Right renal cortex interstitium (tissue), 3 donors: Measurements from ENCODE around the gene HAPLN2. TPM values are rescaled to one million over a fixed set of nuclear protein-coding genes. Genes with fewer than 3 reads are reported as not detected.

Experiments
- polyA plus RNA-seq, 3 donors: library from polyadenylated mRNA; unstranded; fragments of 120-200 nt; gene quantifications; one replicate each; pipeline ENCODE4 v1.2.1, GENCODE V29; 2013; ENCODE audit not compliant: insufficient read length in 3 of 3

The HAPLN2 gene
- polyA plus RNA-seq, 3 donors: 0.13 to 0.32 TPM; not detected in 1

Other genes starting within 250 kb of the HAPLN2 start
- gene MEF2D, start 118.6 kb upstream of the HAPLN2 start, polyA plus RNA-seq: 10 to 100 TPM; 18.4 to 21.2 (median 19.6) TPM
- gene IQGAP3, start 46.9 kb upstream of the HAPLN2 start, polyA plus RNA-seq: 10 to 100 TPM in 2 of 3 donors, 1 to 10 TPM in 1; 9.7 to 11.7 (median 11.3) TPM
- 1 to 10 TPM in 1 of 3 donors, under 1 TPM in 2; 0.78 to 1.2 (median 0.99) TPM for gene TTC24, start 39.7 kb upstream of the HAPLN2 start, polyA plus RNA-seq
- 10 to 100 TPM; 75.4 to 80.4 (median 80.3) TPM for gene NAXE, start 27.6 kb upstream of the HAPLN2 start, polyA plus RNA-seq
- gene GPATCH4, start 17.9 kb upstream of the HAPLN2 start, polyA plus RNA-seq: 10 to 100 TPM; 35.3 to 41.2 (median 36.8) TPM
- gene BCAN, start 22.7 kb downstream of the HAPLN2 start, polyA plus RNA-seq: under 1 TPM; 0.11 to 0.29 (median 0.28) TPM
- 100 to 1,000 TPM; 164 to 179 (median 169) TPM for gene NES, start 58.0 kb downstream of the HAPLN2 start, polyA plus RNA-seq
- 10 to 100 TPM; 78.4 to 87.5 (median 86.4) TPM for gene CRABP2, start 86.2 kb downstream of the HAPLN2 start, polyA plus RNA-seq
- gene METTL25B, start 109.1 kb downstream of the HAPLN2 start, polyA plus RNA-seq: 10 to 100 TPM; 27.4 to 31.1 (median 30.3) TPM
- gene ISG20L2, start 109.4 kb downstream of the HAPLN2 start, polyA plus RNA-seq: 10 to 100 TPM; 39.9 to 49.2 (median 44.6) TPM
- 10 to 100 TPM; 73.5 to 75.7 (median 73.7) TPM for gene MRPL24, start 121.7 kb downstream of the HAPLN2 start, polyA plus RNA-seq
- gene HDGF, start 132.3 kb downstream of the HAPLN2 start, polyA plus RNA-seq: 100 to 1,000 TPM; 267 to 278 (median 269) TPM
- 100 to 1,000 TPM; 106 to 121 (median 109) TPM for gene PRCC, start 148.1 kb downstream of the HAPLN2 start, polyA plus RNA-seq
- under 1 TPM; 0.37 to 0.57 (median 0.42) TPM for gene SH2D2A, start 197.4 kb downstream of the HAPLN2 start, polyA plus RNA-seq
- gene INSRR, start 239.7 kb downstream of the HAPLN2 start, polyA plus RNA-seq: 1 to 10 TPM; 1.3 to 2.1 (median 1.7) TPM
- 1 to 10 TPM in 2 of 3 donors, under 1 TPM in 1; 0.67 to 1.3 (median 1.1) TPM for gene NTRK1, start 241.4 kb downstream of the HAPLN2 start, polyA plus RNA-seq